HG02970 (cell line): Measurements from ENCODE around the gene HOXA6.
A peak's percentile ranks its signal among the peaks of the same experiment; 100 is the strongest.

Source experiments
- ATAC-seq: cut with Tn5 transposase; IDR thresholded peaks from one replicate; pipeline ENCODE4 v1.9.1; 2021; ENCODE audit warnings: mild to moderate bottlenecking, moderate library complexity, moderate number of reproducible peaks; ENCODE audit not compliant: unreplicated experiment, low FRiP score

Gene HOXA6

DNA sequence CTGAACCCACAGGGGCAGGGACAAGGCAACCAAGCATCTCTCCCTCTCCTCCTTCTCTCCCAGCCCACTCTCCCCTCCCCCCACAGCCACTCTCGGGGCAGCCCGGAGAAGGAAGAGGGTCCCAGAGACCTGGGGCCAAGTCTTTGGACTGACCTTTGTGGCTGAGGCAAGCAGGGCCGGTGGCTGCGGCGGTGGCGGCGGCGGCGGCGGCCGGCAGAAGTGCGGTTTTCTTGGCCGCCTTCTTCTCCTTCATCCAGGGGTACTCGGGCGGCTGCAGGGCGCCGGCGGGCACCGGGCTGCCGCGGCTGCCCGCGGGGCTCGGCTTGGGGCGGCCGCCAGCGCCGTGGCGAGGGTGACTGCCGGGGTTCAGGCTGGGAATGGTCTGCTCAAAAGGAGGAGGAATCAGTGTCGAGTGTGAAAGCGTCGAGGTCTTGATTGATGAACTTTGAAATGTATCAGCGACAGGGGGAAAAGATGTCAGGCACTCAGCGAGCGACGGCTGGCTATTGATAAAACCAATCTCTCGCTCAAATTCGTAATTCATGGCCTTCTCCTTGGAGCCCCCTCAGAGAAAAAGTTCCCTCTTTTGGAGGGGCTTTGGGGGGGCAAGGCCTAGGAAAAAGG is 45.5 kb downstream of the HOXA6 start:
- no peak for ATAC-seq

DNA sequence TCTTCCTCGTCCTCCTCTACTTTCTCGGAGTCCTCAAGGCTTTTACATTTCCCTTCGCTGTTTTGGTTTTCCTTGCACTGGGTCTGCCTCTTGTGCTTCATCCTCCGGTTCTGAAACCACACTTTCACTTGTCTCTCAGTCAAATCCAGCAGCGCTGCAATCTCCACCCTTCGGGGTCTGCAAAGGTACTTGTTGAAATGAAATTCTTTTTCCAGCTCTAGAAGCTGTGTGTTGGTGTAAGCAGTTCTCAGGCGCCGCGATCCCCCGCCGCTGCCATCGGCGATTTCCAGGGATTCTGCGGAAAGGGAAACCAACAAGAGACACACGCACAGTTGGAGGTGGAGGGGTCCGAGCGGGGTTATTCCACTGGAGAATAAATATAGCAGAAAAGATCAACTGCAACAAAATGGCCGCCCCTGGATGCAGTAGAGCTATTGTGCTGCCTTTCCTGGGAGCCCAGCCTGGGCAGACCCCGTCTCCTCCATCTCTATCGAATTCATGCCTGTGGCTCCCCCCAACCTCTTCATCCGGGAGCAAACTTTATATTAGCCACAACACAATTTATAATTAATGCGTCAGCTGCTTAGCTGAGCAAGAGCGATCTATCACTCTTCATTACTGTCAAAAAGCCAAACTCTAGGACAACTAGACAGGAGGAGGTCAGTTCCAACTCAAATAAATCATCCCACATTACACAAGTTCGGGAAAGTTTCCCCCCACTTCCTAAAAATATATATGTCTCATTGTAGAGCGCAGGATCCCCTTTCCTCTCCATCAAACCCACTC is 46.2 kb downstream of the HOXA6 start:
- ATAC-seq: no peak

DNA sequence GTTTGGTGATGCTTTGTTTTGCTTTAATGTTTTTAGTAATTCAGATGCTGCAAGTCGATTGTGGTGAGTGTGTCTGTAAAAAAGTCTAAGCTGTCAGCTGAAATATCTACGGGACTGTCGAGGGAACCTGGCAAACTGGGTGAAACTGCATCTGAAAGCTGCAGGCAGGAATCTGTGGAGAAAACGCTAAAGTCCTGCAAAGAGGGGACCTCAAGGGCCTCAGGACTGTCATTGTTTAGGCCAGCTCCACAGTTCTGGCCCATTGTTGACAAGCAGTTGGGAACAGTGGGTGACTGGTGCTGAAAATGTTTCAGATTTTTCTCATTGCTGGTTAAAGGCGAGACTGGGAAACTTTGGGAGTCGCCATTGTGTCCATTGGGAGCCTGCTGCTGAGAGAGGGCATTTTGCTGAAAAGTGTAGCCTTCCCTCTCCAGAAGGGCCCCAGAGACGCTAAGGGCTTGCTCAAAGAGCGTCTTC is 46.8 kb downstream of the HOXA6 start:
- no peak for ATAC-seq

DNA sequence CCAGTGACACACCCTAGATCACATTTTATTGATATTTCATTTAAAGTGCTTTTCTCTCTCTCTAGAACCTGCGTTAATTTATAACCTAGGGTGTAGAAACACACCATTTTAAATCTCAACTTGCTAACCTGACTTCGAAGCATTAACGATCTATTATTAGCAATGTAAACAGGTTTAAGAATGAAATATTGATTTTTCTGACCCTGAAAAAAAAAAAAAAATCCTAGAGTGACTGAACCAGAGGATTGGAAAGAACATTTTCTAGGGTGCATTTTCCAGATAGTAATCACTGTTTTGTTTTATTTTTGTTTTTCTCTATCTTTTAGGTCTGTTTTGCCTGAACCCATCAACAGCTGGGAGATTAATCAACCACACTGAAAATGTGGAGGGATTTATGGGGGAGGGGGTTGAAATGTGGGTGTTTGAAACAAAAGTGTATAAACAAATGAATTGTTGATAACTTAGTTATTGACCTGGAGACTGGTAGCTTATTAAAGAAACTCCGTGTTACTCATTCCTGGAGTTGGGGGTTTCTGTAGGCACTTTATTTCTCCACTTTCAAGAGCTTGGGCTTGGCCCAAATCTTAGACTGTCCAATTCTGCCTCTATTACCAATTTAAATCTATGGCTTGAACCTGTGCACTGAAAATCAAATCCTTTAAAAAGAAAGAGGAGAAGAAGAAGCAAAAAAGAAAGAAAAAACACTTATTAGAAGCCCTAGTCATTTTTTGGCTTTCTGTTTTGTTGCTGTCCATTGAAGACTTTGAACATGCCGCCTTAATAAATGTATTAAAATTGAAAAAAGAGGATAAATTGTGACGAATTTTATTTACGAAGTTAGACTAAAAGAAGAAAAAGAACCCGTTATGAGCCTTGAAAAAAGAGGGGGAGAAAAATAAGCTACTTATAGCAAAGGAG is 47.9 kb downstream of the HOXA6 start:
- ATAC-seq: no peak

DNA sequence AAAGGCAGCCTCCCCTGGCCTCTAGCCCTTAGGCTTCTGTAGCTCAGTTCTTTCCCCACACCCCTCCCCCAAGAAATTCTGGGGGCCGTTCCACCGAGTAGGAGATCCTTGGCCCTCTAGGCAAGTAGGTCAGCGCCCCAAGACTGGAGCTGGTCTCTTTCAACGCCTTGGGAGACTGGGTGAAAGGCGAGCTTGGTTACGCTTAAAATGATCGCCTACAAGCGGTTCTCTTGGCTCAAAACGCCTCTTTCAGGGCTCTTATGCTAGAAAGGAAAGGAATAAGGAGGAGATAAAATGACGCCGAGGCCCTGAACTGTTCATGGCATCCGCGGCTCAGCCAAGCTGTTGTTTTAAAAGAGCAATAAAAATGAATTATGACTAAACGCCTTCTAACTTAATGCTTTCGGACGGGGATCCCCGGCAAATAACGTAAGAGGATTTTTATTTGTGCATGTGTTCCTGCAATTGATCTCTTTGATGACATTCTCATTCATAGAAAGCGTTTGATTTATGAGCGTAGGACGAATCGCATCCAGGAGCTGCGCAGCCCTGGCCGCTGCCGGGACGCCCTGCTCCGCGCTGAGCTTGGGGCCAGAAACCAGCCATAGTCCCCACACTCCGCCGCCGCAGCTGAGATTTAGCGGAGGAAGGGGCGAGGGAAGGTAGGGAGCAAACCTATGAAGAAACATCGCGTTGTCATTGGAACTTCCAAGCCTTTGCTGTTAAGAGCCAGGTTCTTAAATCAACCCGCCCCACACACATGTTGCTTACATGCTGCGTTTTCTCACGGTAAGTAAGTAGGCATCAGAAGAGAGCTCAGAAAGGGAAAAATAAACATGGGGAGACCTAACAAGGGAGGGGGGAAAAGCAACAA is 48.8 kb downstream of the HOXA6 start:
- ATAC-seq: no peak

DNA sequence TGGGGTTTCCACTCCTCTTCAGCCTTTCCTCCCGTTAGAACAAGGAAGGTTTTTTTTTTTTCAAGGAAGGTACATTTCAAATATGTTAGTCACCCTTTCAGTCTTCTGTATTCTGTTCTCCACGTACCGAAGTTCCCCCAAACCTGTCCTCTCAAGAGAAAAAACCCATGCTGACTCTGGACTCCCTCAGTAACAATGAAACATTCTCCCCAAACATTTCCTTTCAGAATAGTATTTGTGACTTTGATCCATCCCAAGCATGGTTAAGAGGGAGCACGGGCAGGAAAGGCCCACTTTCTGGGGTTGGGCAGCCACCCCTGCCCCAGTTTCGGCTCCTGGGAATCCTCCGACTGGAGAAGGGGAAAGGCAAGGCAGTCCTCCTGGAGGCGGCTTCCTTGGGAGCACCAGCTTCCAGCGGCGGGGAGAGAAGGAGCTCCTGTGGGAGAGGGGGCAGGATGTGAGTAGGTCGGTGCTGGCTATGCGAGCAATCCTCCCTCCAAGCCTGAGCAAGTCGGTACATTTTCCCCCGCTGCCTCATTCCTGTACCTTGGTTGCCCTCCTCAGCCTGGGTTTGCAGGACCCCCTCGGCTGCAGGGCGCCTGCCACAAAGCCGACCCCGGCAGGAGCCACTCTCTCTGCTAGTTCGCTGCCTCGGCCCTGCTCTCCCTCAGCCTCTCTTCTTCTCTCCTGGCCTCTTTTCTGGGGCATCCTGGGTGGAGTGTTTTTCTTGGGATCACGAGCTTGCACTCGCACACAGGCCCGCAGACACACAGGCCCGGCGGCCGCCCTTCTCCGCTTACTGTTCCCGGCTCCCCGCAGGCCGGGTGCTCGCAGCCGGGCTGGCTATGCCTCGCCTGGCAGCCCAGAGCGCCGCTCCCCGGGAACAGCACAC is 49.6 kb downstream of the HOXA6 start:
- no peak for ATAC-seq

GRCh38 chr7:27096768-27097514 is 50.6 kb downstream of the HOXA6 start:
- no peak for ATAC-seq

GRCh38 chr7:27095897-27096767 is 51.4 kb downstream of the HOXA6 start, which contains the start of gene HOXA1:
Gene HOXA1, minus strand, starts transcription at chr7:27096000. Its CDS starts 88 bp downstream, at chr7:27095912.
- peak; percentile 82 for ATAC-seq
